Body of pancreas (tissue), 4 donors: ENCODE data around the gene PKD2.

Source experiments
- CTCF ChIP-seq, 7 experiments: fragments of 450-650 bp in 4 of 7; fragments of 200-600 bp in 3 of 7; sonication (generic) in 3 of 7; IDR thresholded peaks; one replicate each; pipeline ENCODE4 v1.5.1; 2016 to 2019; ENCODE audit warnings: antibody characterized with exemption in 7 of 7
- POLR2A ChIP-seq, 3 donors: fragments of 450-650 bp; IDR thresholded peaks; one replicate each; pipeline ENCODE4 v1.6.1; 2016; ENCODE audit warnings: antibody characterized with exemption in 3 of 3, mild to moderate bottlenecking in 2 of 3

DNA sequence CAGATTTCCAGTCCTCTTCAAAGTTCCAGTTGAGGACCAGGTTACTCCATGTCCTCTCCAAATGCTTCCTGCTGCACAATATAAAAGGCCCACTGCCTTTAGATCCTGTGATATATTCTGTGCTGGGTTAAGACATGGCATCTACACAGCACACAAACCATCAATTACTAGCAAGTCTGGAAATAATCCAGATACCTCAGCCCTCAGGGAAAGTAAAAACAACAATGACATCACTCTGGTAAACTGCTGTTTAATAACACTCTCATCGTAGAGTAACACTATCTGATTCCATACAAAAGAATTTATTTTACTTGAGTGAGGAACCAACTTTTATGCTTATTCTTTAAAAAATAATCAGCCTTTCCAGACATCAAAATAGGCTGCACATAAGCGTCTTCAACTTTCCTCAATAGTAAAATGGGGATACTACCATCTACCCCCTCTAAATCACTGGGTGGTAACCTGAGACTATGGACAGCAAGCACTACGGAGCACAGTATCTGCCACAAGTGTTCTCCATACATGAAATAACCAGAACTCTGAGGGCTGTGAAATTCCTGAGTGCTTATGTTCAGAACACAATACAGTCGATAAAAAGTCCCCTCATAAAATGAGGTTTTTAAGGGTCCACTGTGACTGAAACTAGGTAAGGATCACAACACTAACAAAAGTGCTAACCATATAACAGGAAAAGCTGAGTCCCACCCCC lies 97.6 kb downstream of the PKD2 start:
- no peak for TF ChIP-seq CTCF (IDR thresholded peaks at IDR 0.05)
- no peak for TF ChIP-seq POLR2A (IDR thresholded peaks at IDR 0.05)
